Parathyroid adenoma (tissue), 2 donors: ENCODE measurements around the gene LAG3.
A peak's percentile ranks its signal among the peaks of the same experiment; 100 is the strongest.

ENCODE experiments used
- H2AFZ ChIP-seq: fragments of 300-600 bp; sonication (generic); one replicate; pipeline ENCODE4 v1.7.0; 2017; ENCODE audit warnings: antibody characterized with exemption, mild to moderate bottlenecking
- H3K27ac ChIP-seq: fragments of 300-600 bp; sonication (generic); one replicate; pipeline ENCODE4 v1.7.0; 2017
- H3K27me3 ChIP-seq: fragments of 300-600 bp; sonication (generic); one replicate; pipeline ENCODE4 v1.7.0; 2017; ENCODE audit warnings: low read length; ENCODE audit not compliant: control insufficient read depth, insufficient read depth
- H3K36me3 ChIP-seq: fragments of 300-600 bp; sonication (generic); one replicate; pipeline ENCODE4 v1.7.0; 2017; ENCODE audit warnings: low read length; ENCODE audit not compliant: control insufficient read depth, insufficient read depth
- H3K4me1 ChIP-seq: fragments of 300-600 bp; sonication (generic); one replicate; pipeline ENCODE4 v1.7.0; 2017; ENCODE audit warnings: control low read depth
- H3K4me2 ChIP-seq: fragments of 300-600 bp; sonication (generic); one replicate; pipeline ENCODE4 v1.7.0; 2017; ENCODE audit warnings: low read length
- H3K4me3 ChIP-seq: fragments of 300-600 bp; sonication (generic); one replicate; pipeline ENCODE4 v1.7.0; 2017; ENCODE audit warnings: low read depth, low read length
- H3K79me2 ChIP-seq: fragments of 300-600 bp; sonication (generic); one replicate; pipeline ENCODE4 v1.7.0; 2017; ENCODE audit warnings: control low read depth
- H3K9ac ChIP-seq: fragments of 300-600 bp; sonication (generic); one replicate; pipeline ENCODE4 v1.7.0; 2017; ENCODE audit warnings: mild to moderate bottlenecking
- H3K9me3 ChIP-seq: fragments of 300-600 bp; sonication (generic); one replicate; pipeline ENCODE4 v1.7.0; 2017; ENCODE audit warnings: low read length; ENCODE audit not compliant: control insufficient read depth
- TF ChIP-seq, protein P1 (sequence below): fragments of 300-600 bp; sonication (generic); IDR thresholded peaks from one replicate; pipeline ENCODE4 v1.7.0; 2017; ENCODE audit warnings: antibody characterized with exemption, mild to moderate bottlenecking
- donor health status: primary hyperparathyroidism.

LAG3 gene

DNA sequence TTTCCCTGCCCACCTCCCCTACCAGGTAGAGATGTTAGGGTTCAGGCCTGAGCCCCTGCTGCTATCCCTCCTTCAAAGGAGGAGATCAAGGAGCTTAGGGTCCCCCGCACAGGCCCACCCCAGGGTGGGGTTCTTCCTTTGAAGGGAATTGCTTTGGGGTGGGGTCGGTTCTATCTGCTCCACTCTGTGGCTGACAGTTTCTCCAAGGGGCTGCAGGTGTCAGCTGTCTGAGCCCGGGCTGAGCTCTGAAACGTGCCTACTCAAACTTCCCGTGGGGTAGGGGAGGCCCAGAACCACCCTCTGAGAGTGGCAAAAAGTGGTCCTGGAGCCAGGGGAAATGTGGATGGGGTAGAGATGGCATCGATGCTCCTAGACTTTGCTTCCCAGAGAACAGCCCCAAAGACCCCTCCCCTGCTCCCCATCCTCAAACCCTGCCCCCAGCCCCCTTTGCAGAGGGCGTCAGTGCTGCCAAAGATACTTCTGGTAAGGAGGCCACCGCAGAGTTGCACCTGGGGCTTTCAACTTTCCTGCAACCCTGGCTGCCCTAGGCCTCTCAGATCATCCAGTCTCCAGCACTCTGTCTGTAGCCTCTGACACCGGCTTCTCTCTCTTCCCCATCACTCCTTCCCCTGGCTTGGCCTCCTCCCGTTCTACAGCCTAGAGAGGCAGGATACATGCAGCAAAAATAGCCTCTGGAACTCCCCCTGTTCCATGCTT is 10.7 kb downstream of the LAG3 start:
- Histone ChIP-seq H3K27me3 (no peaks in the 10 kb centered on the region), H3K9ac (no peak overlapping the region), H3K4me1 (peaks cover 31% of the 10 kb centered on the region), H3K79me2 (no peaks in the 10 kb centered on the region), H3K4me3 (no peak overlapping the region), H3K36me3 (no peaks in the 10 kb centered on the region), H3K27ac (no peak overlapping the region), H3K4me2 (no peak overlapping the region), H3K9me3 (no peaks in the 10 kb centered on the region), H2AFZ (no peak overlapping the region)
- TF ChIP-seq, protein P1, sequence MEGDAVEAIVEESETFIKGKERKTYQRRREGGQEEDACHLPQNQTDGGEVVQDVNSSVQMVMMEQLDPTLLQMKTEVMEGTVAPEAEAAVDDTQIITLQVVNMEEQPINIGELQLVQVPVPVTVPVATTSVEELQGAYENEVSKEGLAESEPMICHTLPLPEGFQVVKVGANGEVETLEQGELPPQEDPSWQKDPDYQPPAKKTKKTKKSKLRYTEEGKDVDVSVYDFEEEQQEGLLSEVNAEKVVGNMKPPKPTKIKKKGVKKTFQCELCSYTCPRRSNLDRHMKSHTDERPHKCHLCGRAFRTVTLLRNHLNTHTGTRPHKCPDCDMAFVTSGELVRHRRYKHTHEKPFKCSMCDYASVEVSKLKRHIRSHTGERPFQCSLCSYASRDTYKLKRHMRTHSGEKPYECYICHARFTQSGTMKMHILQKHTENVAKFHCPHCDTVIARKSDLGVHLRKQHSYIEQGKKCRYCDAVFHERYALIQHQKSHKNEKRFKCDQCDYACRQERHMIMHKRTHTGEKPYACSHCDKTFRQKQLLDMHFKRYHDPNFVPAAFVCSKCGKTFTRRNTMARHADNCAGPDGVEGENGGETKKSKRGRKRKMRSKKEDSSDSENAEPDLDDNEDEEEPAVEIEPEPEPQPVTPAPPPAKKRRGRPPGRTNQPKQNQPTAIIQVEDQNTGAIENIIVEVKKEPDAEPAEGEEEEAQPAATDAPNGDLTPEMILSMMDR: no peak

GRCh38 chr12:6783828-6784227 is 11.5 kb downstream of the LAG3 start:
- Histone ChIP-seq H3K4me3 (no peak overlapping the region), H3K4me2 (no peak overlapping the region), H3K27me3 (no peaks in the 10 kb centered on the region), H3K27ac (no peak overlapping the region), H3K9me3 (no peaks in the 10 kb centered on the region), H3K36me3 (no peaks in the 10 kb centered on the region), H3K9ac (no peak overlapping the region), H2AFZ (no peak overlapping the region), H3K4me1 (peaks cover 35% of the 10 kb centered on the region), H3K79me2 (peaks cover 5% of the 10 kb centered on the region)
- TF ChIP-seq, protein P1: no peak

DNA sequence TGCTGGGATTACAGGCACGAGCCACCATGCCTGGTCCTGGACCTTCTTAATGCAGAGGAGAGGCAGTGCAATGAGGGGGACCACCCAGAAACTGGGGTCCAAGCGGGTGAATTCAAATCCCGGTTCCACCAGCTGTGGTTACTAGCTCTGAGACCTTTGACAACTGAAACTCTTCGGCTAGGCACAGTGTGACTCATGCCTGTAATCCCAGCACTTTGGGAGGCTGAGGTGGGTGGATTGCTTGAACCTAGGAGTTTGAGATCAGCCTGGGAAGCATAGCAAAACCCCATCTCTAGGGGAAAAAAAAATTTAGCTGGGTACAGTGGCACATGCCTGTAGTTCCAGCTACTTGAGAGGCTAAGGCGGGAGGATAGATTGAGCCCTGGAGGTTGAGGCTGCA is 12.0 kb downstream of the LAG3 start:
- H3K4me1 ChIP-seq: peaks cover 39% of the 10 kb centered on the region
- peaks cover 5% of the 10 kb centered on the region for H3K79me2 ChIP-seq
- H3K27ac ChIP-seq: no peak overlapping the region
- H3K4me3 ChIP-seq: no peak overlapping the region
- TF ChIP-seq, protein P1: no peak
- no peaks in the 10 kb centered on the region for H3K9me3 ChIP-seq
- no peaks in the 10 kb centered on the region for H3K27me3 ChIP-seq
- H2AFZ ChIP-seq: peak overlapping the region; percentile 63
- no peak overlapping the region for H3K4me2 ChIP-seq
- no peaks in the 10 kb centered on the region for H3K36me3 ChIP-seq
- H3K9ac ChIP-seq: no peak overlapping the region

DNA sequence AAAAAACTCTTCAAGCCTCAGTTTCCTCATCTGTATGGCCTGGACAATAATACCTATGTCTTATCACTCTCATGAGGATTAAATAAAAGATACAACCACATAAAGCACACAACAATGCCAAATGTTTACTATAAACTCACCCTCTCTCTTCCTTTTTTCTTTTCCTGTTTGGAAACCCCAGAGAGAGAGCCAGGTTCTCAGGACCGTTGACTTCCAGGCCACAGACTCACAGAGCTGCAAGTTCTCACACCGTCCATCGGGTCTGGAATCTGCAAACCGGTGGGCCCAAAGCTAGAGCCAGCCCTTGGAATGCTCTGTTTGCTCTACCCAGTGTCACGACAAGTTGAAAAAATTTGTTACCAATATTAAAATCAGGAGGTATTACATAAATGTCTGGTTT is 12.4 kb downstream of the LAG3 start:
- Histone ChIP-seq H3K36me3 (no peaks in the 10 kb centered on the region), H3K27ac (peak overlapping the region; percentile 98), H3K27me3 (no peaks in the 10 kb centered on the region), H3K4me3 (no peak overlapping the region), H2AFZ (peak overlapping the region; percentile 63), H3K79me2 (peaks cover 9% of the 10 kb centered on the region), H3K9me3 (no peaks in the 10 kb centered on the region), H3K9ac (no peak overlapping the region), H3K4me2 (no peak overlapping the region), H3K4me1 (peaks cover 40% of the 10 kb centered on the region)
- TF ChIP-seq, protein P1: no peak
